Mucosa of descending colon (tissue), 3 donors: Measurements from ENCODE around the gene ANP32A. TPM values are rescaled to one million over a fixed set of nuclear protein-coding genes. Genes with fewer than 3 reads are reported as not detected.

Experiments
- ATAC-seq: fragments of 200-7000 bp; cut with Tn5 transposase; one replicate; pipeline ENCODE4 v1.9.1; 2020; ENCODE audit warnings: mild to moderate bottlenecking, moderate library complexity
- DNase-seq, 3 donors: peaks; one replicate each; pipeline ENCODE4 v3.0.0-alpha.2; 2020
- H3K36me3 ChIP-seq: fragments of 200-600 bp; one replicate; pipeline ENCODE4 v1.8.0; 2021; ENCODE audit warnings: low read depth, mild to moderate bottlenecking
- H3K4me1 ChIP-seq: fragments of 200-600 bp; one replicate; pipeline ENCODE4 v1.8.0; 2021; ENCODE audit warnings: low read depth, mild to moderate bottlenecking
- H3K4me3 ChIP-seq: fragments of 200-600 bp; one replicate; pipeline ENCODE4 v1.8.0; 2021; ENCODE audit warnings: mild to moderate bottlenecking
- H3K9me3 ChIP-seq: fragments of 200-600 bp; one replicate; pipeline ENCODE4 v1.8.0; 2021; ENCODE audit warnings: mild to moderate bottlenecking
- CTCF ChIP-seq: fragments of 200-600 bp; IDR thresholded peaks from one replicate; pipeline ENCODE4 v1.8.0; 2022; ENCODE audit warnings: antibody characterized with exemption, mild to moderate bottlenecking
- intact Hi-C, 2 donors: fragments of 100-400 bp; cut with DNase I in 1 of 2; cut with micrococcal nuclease in 1 of 2; formaldehyde crosslinking; loops; one replicate each; pipeline versions ENCODE4 v1.11.0 to v1.11.1; 2022; cut with DNase I, micrococcal nuclease
- total RNA-seq, 3 donors: library from RNA; stranded (reverse); fragmentation: NEBNext Ultra II Directional in 2 of 3; extraction: Animal tissue kit (Norgen Biotek cat#: 25700) in 2 of 3; gene quantifications; one replicate each; pipeline versions ENCODE4 v1.2.1 to v1.2.4, GENCODE V29; 2021 to 2023
- donor health status: DM: no; HTN: no; CAD: no; lungs with moderate emphysema.
- donor health status: DM: no; HTN: no; CAD: no.
- donor health status: DM: no; HTN: yes; CAD: no.

Gene ANP32A
- total RNA-seq, 3 donors from 2014 or later: 101 to 113 (median 109) TPM

GRCh38 chr15:68784206-68784605 lies 36.5 kb downstream of the ANP32A start:
- Histone ChIP-seq H3K9me3 (no peaks in the 10 kb centered on the region), H3K4me3 (no peak overlapping the region), H3K36me3 (no peaks in the 10 kb centered on the region), H3K4me1 (peaks cover 26% of the 10 kb centered on the region)
- intact Hi-C loops: loop anchor here in 1 of 2 donors (10.0 kb wide), 1 partner anchor 91 kb away; no protein-coding TSS in a partner anchor
- ATAC-seq: no peak
- no peak for DNase-seq
- TF ChIP-seq CTCF: no peak

GRCh38 chr15:68783226-68784058 lies 37.3 kb downstream of the ANP32A start:
- TF ChIP-seq CTCF: peak; percentile 67
- ATAC-seq (peak; percentile 78), DNase-seq (peak in 2 of 3 donors; percentile 79 to 80)
- no peak overlapping the region for H3K4me3 ChIP-seq
- H3K36me3 ChIP-seq: no peaks in the 10 kb centered on the region
- H3K4me1 ChIP-seq: peaks cover 18% of the 10 kb centered on the region
- intact Hi-C loops: loop anchor here in 1 of 2 donors (10.0 kb wide), 1 partner anchor 91 kb away; no protein-coding TSS in a partner anchor
- H3K9me3 ChIP-seq: no peaks in the 10 kb centered on the region

GRCh38 chr15:68782589-68783161 lies 38.0 kb downstream of the ANP32A start:
- Histone ChIP-seq H3K4me1 (peaks cover 10% of the 10 kb centered on the region), H3K36me3 (no peaks in the 10 kb centered on the region), H3K9me3 (no peaks in the 10 kb centered on the region), H3K4me3 (no peak overlapping the region)
- DNase-seq (no peak), ATAC-seq (no peak)
- no peak for TF ChIP-seq CTCF
- intact Hi-C loops: loop anchor here in 1 of 2 donors (10.0 kb wide), 1 partner anchor 92 kb away; no protein-coding TSS in a partner anchor

GRCh38 chr15:68781766-68782588 lies 38.7 kb downstream of the ANP32A start:
- Histone ChIP-seq H3K4me1 (peaks cover 3% of the 10 kb centered on the region), H3K4me3 (no peak overlapping the region), H3K9me3 (no peaks in the 10 kb centered on the region), H3K36me3 (no peaks in the 10 kb centered on the region)
- ATAC-seq: no peak
- no peak for TF ChIP-seq CTCF
- DNase-seq: peak in 2 of 3 donors; percentile 29 to 57
- intact Hi-C loops: loop anchor here in 1 of 2 donors (10.0 kb wide), 1 partner anchor 93 kb away; no protein-coding TSS in a partner anchor

GRCh38 chr15:68781217-68781616 lies 39.5 kb downstream of the ANP32A start:
- no peaks in the 10 kb centered on the region for H3K36me3 ChIP-seq
- no peaks in the 10 kb centered on the region for H3K4me1 ChIP-seq
- H3K4me3 ChIP-seq: no peak overlapping the region
- ATAC-seq (no peak), DNase-seq (no peak)
- intact Hi-C loops: loop anchor here in 1 of 2 donors (10.0 kb wide), 1 partner anchor 94 kb away; no protein-coding TSS in a partner anchor
- no peak for TF ChIP-seq CTCF
- no peaks in the 10 kb centered on the region for H3K9me3 ChIP-seq
